CD4-positive, alpha-beta memory T cell (primary cell): ENCODE results near the gene CYTH1. TPM values are rescaled to one million over a fixed set of nuclear protein-coding genes. Genes with fewer than 3 reads are reported as not detected.

Experiments used
- CTCF ChIA-PET: fragments of 350-600 bp; sonication (Branson Sonifier 250); formaldehyde crosslinking; loops from one replicate; lab custom pipeline; 2021; ENCODE audit warnings: inconsistent platforms; ENCODE audit not compliant: partially characterized antibody; lab: Charles Lee
- POLR2A ChIA-PET: fragments of 350-600 bp; sonication (Branson Sonifier 250); formaldehyde crosslinking; loops from one replicate; lab custom pipeline; 2021; ENCODE audit not compliant: partially characterized antibody; lab: Charles Lee
- DNase-seq, 5 donors: peaks; one replicate each; pipeline versions ENCODE4 v3.0.0 to v3.0.0-alpha.2; 2020 to 2022; ENCODE audit warnings: mixed read lengths in 1 of 5
- H3K27ac ChIP-seq: one replicate; pipeline ENCODE4 v1.7.0; 2013; ENCODE audit warnings: low read depth, low read length
- H3K27me3 ChIP-seq: 2 replicates; pipeline ENCODE4 v1.7.0; 2013; ENCODE audit warnings: mild to moderate bottlenecking, low read length, moderate library complexity; ENCODE audit not compliant: insufficient read depth
- H3K36me3 ChIP-seq: 2 replicates; pipeline ENCODE4 v1.7.0; 2013; ENCODE audit warnings: mild to moderate bottlenecking, low read length, moderate library complexity; ENCODE audit not compliant: insufficient read depth
- H3K4me1 ChIP-seq: 2 replicates; pipeline ENCODE4 v1.7.0; 2013; ENCODE audit warnings: mild to moderate bottlenecking, low read length, moderate library complexity; ENCODE audit not compliant: insufficient read depth
- H3K4me3 ChIP-seq, 2 donors: one replicate each; pipeline ENCODE4 v1.7.0; 2013; ENCODE audit warnings: low read length in 2 of 2, mild to moderate bottlenecking in 1 of 2
- H3K9me3 ChIP-seq, 2 donors: one replicate each; pipeline ENCODE4 v1.7.0; 2013; ENCODE audit warnings: low read length in 2 of 2, control low read depth in 1 of 2; ENCODE audit not compliant: control insufficient read depth in 1 of 2
- H3K27ac Mint-ChIP-seq, 7 donors: one replicate each; pipeline ENCODE4 v1.8.0; 2020 to 2021; ENCODE audit warnings: mixed read lengths in 7 of 7, mild to moderate bottlenecking in 6 of 7, inconsistent platforms in 3 of 7, moderate library complexity in 3 of 7
- H3K27me3 Mint-ChIP-seq, 2 donors: one replicate each; pipeline ENCODE4 v1.8.0; 2020 to 2021; ENCODE audit warnings: mixed read lengths in 2 of 2
- H3K36me3 Mint-ChIP-seq, 2 donors: one replicate each; pipeline ENCODE4 v1.8.0; 2020 to 2021; ENCODE audit warnings: mixed read lengths in 2 of 2, inconsistent platforms in 1 of 2, mild to moderate bottlenecking in 1 of 2
- H3K4me1 Mint-ChIP-seq, 4 donors: one replicate each; pipeline ENCODE4 v1.8.0; 2020 to 2021; ENCODE audit warnings: mixed read lengths in 4 of 4, mild to moderate bottlenecking in 1 of 4
- H3K4me3 Mint-ChIP-seq, 8 donors: one replicate each; pipeline ENCODE4 v1.8.0; 2020 to 2021; ENCODE audit warnings: mixed read lengths in 8 of 8, mild to moderate bottlenecking in 7 of 8, moderate library complexity in 6 of 8, inconsistent platforms in 3 of 8
- H3K9me3 Mint-ChIP-seq, 8 donors: one replicate each; pipeline ENCODE4 v1.8.0; 2020 to 2021; ENCODE audit warnings: mixed read lengths in 8 of 8, mild to moderate bottlenecking in 5 of 8, inconsistent platforms in 3 of 8, moderate library complexity in 1 of 8
- intact Hi-C: fragments of 100-400 bp; cut with micrococcal nuclease; formaldehyde crosslinking; loops from one replicate; pipeline ENCODE4 v1.15.1; 2023
- polyA plus RNA-seq, 2 donors: library from polyadenylated mRNA; unstranded; fragments of 300-500 nt; fragmentation: Illumina TruSeq; gene quantifications; one replicate each; pipeline ENCODE4 v1.2.3, GENCODE V29; 2021
- total RNA-seq, 2 experiments: library from RNA; stranded (reverse); gene quantifications; one replicate each; pipeline ENCODE4 v1.2.3, GENCODE V29; 2021

The CYTH1 gene
- total and polyA plus RNA-seq, 4 experiments from 2014 or later, result 271 to 390 (median 375) TPM

GRCh38 chr17:78715000-78715771 is 66.9 kb downstream of the CYTH1 start:
- Histone ChIP-seq H3K9me3 (no peaks in the 10 kb centered on the region), H3K27me3 (no peaks in the 10 kb centered on the region), H3K4me3 (peak overlapping the region in 1 of 2 donors; percentile 33), H3K4me1 (peaks cover 96% of the 10 kb centered on the region), H3K36me3 (no peaks in the 10 kb centered on the region), H3K27ac (peak overlapping the region; percentile 29)
- peak overlapping the region; percentile 58 to 96 (median 90) for H3K27ac Mint-ChIP-seq
- H3K27me3 Mint-ChIP-seq, result no peaks in the 10 kb centered on the region
- peaks cover 3 to 28% of the 10 kb centered on the region in 2 donors for H3K36me3 Mint-ChIP-seq
- H3K9me3 Mint-ChIP-seq, result peaks cover 0 to 2% (median 0%) of the 10 kb centered on the region in 8 donors
- H3K4me3 Mint-ChIP-seq, result peak overlapping the region; percentile 39 to 87 (median 82)
- H3K4me1 Mint-ChIP-seq, result peaks cover 76 to 96% (median 86%) of the 10 kb centered on the region in 4 donors
- intact Hi-C loops, result no loop called here
- ChIA-PET CTCF (interaction anchor here (1.0 to 1.7 kb wide), 4 partner anchors 19 to 85 kb away, joined by 3 to 5 read pairs (median 4); no protein-coding TSS in a partner anchor), POLR2A (interaction anchor here (1.0 to 3.7 kb wide), 8 partner anchors 11 to 84 kb away, joined by 3 to 20 read pairs (median 6); no protein-coding TSS in a partner anchor)
- DNase-seq, result no peak

DNA sequence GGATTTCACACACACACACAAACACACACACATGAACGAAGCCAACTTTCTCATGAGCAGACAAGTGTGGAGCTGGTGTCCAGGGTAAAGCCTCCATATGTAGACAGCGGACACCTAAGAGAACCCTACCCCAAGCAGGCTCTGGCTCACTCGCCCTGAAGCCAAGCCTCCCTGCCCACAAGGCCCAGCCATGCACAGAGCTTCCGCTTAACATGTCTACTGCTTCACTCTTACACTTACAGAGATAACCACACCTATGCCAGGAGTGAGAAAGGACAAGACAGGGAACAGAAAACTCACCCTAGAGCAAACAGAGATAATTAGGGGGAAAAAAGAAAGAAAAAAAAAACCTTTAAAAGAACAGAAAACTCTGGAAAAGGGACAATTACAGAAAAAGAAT is 67.5 kb downstream of the CYTH1 start:
- peak overlapping the region; percentile 69 to 87 (median 80) for H3K4me3 Mint-ChIP-seq
- H3K27me3 Mint-ChIP-seq, result no peaks in the 10 kb centered on the region
- Histone ChIP-seq H3K9me3 (no peaks in the 10 kb centered on the region), H3K27me3 (no peaks in the 10 kb centered on the region), H3K4me3 (no peak overlapping the region), H3K4me1 (peaks cover 96% of the 10 kb centered on the region), H3K27ac (peak overlapping the region; percentile 32), H3K36me3 (no peaks in the 10 kb centered on the region)
- peaks cover 76 to 96% (median 86%) of the 10 kb centered on the region in 4 donors for H3K4me1 Mint-ChIP-seq
- H3K9me3 Mint-ChIP-seq, result peaks cover 0 to 2% (median 0%) of the 10 kb centered on the region in 8 donors
- POLR2A ChIA-PET, result interaction anchor here (0.6 to 3.7 kb wide), 6 partner anchors 8 to 66 kb away, joined by 3 to 20 read pairs (median 8); no protein-coding TSS in a partner anchor
- DNase-seq, result no peak
- peak overlapping the region; percentile 26 to 91 (median 86) for H3K27ac Mint-ChIP-seq
- H3K36me3 Mint-ChIP-seq, result peaks cover 3 to 33% of the 10 kb centered on the region in 2 donors
- CTCF ChIA-PET, result interaction anchor here (0.6 to 1.7 kb wide), 3 partner anchors 16 to 452 kb away, joined by 3 to 5 read pairs (median 3); no protein-coding TSS in a partner anchor
- intact Hi-C loops, result no loop called here

DNA sequence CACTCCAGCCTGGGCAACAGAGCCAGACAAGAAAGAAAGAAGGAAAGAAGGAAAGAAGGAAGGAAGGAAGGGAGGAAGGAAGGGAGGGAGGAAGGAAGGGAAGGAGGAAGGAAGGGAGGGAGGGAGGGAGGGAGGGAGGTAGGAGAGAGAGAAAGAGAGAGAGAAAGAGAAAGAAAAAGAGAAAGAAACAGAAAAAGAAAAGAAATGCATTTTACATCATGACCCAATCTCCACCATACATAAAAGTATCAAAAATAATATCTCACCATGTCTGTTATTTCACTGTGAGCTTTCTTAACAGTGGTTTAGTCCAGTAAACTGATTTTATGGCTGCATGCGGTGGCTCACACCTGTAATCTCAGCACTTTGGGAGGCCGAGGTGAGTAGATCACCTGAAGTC is 70.0 kb downstream of the CYTH1 start:
- H3K4me3 Mint-ChIP-seq, result peak overlapping the region in 5 of 8 donors; percentile 36 to 82 (median 46)
- H3K9me3 Mint-ChIP-seq, result peaks cover 0 to 2% (median 0%) of the 10 kb centered on the region in 8 donors
- CTCF ChIA-PET, result interaction anchor here (0.7 to 1.9 kb wide), 3 partner anchors 57 to 473 kb away, joined by 3 to 5 read pairs (median 4); no protein-coding TSS in a partner anchor
- no peak overlapping the region for H3K4me3 ChIP-seq
- no peaks in the 10 kb centered on the region for H3K9me3 ChIP-seq
- intact Hi-C loops, result no loop called here
- H3K4me1 Mint-ChIP-seq, result peaks cover 68 to 94% (median 79%) of the 10 kb centered on the region in 4 donors
- H3K27ac Mint-ChIP-seq, result peak overlapping the region; percentile 23 to 90 (median 79)
- DNase-seq, result no peak
- peaks cover 89% of the 10 kb centered on the region for H3K4me1 ChIP-seq
- no peak overlapping the region for H3K27ac ChIP-seq
- no peaks in the 10 kb centered on the region for H3K27me3 ChIP-seq
- POLR2A ChIA-PET, result no interaction called here
- H3K27me3 Mint-ChIP-seq, result no peaks in the 10 kb centered on the region
- H3K36me3 ChIP-seq, result peaks cover 21% of the 10 kb centered on the region
- peaks cover 20 to 47% of the 10 kb centered on the region in 2 donors for H3K36me3 Mint-ChIP-seq

DNA sequence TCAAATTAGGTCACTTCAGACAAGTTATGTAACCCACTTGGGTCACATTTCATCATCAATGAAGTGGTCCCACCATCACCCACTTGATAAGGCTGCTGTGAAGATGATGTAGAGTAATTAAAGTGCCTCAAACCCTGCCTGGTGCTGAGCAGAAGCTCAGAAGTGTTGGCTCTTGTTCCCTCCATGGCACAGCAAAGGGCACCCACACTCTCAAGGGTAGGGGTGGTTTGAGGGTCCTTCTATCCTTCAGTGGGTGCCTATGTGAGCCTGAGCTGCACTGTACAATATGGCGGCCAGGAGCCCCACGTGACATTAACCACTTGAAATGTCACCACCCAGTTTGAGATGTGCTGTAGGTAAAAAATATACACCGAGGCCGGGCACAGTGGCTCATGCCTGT is 71.5 kb downstream of the CYTH1 start:
- Mint-ChIP-seq H3K9me3 (peaks cover 0 to 2% (median 0%) of the 10 kb centered on the region in 8 donors), H3K27ac (peak overlapping the region; percentile 34 to 95 (median 91)), H3K36me3 (peaks cover 25 to 58% of the 10 kb centered on the region in 2 donors), H3K4me3 (peak overlapping the region; percentile 1 to 78 (median 39)), H3K4me1 (peaks cover 53 to 82% (median 66%) of the 10 kb centered on the region in 4 donors), H3K27me3 (no peaks in the 10 kb centered on the region)
- Histone ChIP-seq H3K4me3 (no peak overlapping the region), H3K27me3 (no peaks in the 10 kb centered on the region), H3K36me3 (peaks cover 35% of the 10 kb centered on the region), H3K9me3 (no peaks in the 10 kb centered on the region), H3K4me1 (peaks cover 75% of the 10 kb centered on the region), H3K27ac (peak overlapping the region; percentile 31)
- intact Hi-C loops, result no loop called here
- CTCF ChIA-PET, result interaction anchor here (0.8 to 4.5 kb wide), 10 partner anchors 11 to 132 kb away, joined by 3 to 24 read pairs (median 15); no protein-coding TSS in a partner anchor
- DNase-seq, result no peak
- POLR2A ChIA-PET, result interaction anchor here (0.7 to 4.1 kb wide), 8 partner anchors 12 to 108 kb away, joined by 3 to 23 read pairs (median 6); no protein-coding TSS in a partner anchor

DNA sequence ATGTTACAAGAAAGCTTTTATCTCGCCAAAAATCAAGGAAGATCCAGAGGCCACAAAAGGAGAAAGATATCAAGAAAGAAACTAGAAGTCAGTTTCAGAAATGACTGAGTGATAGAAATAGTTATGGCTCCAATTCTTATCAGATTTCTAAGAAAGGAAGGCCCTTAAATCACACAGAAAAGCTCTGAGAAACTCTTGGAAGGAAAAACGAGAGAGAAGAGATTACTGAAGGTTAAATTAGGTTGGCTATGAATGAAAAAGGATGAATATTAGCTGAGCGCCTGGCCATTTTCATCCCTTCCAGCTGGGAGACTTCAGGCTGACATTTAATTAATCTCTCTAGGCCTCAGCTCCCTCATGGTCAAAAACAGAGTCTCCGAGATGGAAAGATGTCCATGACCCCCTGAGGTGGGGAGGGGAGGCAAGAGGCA is 72.3 kb downstream of the CYTH1 start:
- ChIA-PET POLR2A (interaction anchor here (0.6 to 4.1 kb wide), 18 partner anchors 8 to 109 kb away, joined by 3 to 23 read pairs (median 4); no protein-coding TSS in a partner anchor), CTCF (interaction anchor here (0.8 to 4.5 kb wide), 25 partner anchors 8 to 461 kb away, joined by 3 to 24 read pairs (median 10); no protein-coding TSS in a partner anchor)
- no peaks in the 10 kb centered on the region for H3K27me3 ChIP-seq
- peak overlapping the region; percentile 31 for H3K27ac ChIP-seq
- peaks cover 43% of the 10 kb centered on the region for H3K36me3 ChIP-seq
- H3K4me3 Mint-ChIP-seq, result peak overlapping the region in 7 of 8 donors; percentile 11 to 78 (median 43)
- peak overlapping the region; percentile 83 to 95 (median 91) for H3K27ac Mint-ChIP-seq
- H3K9me3 ChIP-seq, result no peaks in the 10 kb centered on the region
- peaks cover 33 to 61% of the 10 kb centered on the region in 2 donors for H3K36me3 Mint-ChIP-seq
- no peak for DNase-seq
- H3K4me1 ChIP-seq, result peaks cover 67% of the 10 kb centered on the region
- intact Hi-C loops, result loop anchor here (1.0 to 5.0 kb wide), 3 partner anchors 39 to 262 kb away; no protein-coding TSS in a partner anchor
- H3K27me3 Mint-ChIP-seq, result no peaks in the 10 kb centered on the region
- no peaks in the 10 kb centered on the region for H3K9me3 Mint-ChIP-seq
- no peak overlapping the region for H3K4me3 ChIP-seq
- H3K4me1 Mint-ChIP-seq, result peaks cover 47 to 73% (median 61%) of the 10 kb centered on the region in 4 donors

DNA sequence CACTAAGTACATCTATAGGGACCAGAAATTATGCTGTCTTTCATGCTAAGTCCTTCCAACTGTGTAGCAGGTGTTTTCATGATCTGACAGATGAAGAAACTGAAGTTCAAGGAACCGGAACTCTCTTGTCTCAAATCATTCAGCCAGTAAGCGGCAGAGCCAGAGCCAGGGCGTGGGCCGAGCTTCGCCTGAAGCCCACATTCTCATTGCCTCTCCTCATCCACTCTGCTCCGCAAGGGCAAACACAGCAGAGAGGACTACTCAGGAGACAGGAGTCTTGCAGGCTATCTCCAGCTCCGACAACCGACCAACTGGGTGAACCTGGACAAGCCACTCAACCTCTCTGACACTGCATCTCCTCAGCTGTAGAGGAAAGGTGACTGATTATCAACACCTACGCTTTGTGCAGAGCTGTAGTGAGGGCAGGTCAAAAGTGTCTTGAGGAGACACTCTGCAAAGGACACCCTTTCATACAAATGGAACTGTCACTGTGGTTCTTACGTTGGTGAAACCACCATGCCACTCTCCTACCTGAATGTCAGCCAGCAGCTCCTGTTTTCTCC is 72.9 kb downstream of the CYTH1 start:
- peak overlapping the region; percentile 83 to 95 (median 91) for H3K27ac Mint-ChIP-seq
- Histone ChIP-seq H3K36me3 (peaks cover 49% of the 10 kb centered on the region), H3K27me3 (no peaks in the 10 kb centered on the region), H3K4me1 (peaks cover 61% of the 10 kb centered on the region), H3K27ac (peak overlapping the region; percentile 31), H3K9me3 (no peaks in the 10 kb centered on the region), H3K4me3 (peak overlapping the region in 1 of 2 donors; percentile 10)
- H3K9me3 Mint-ChIP-seq, result no peaks in the 10 kb centered on the region
- no peaks in the 10 kb centered on the region for H3K27me3 Mint-ChIP-seq
- intact Hi-C loops, result loop anchor here (1.0 to 5.0 kb wide), 3 partner anchors 40 to 262 kb away; no protein-coding TSS in a partner anchor
- peaks cover 41 to 68% (median 55%) of the 10 kb centered on the region in 4 donors for H3K4me1 Mint-ChIP-seq
- ChIA-PET CTCF (interaction anchor here (0.6 to 4.5 kb wide), 42 partner anchors 9 to 460 kb away, joined by 3 to 24 read pairs (median 6); no protein-coding TSS in a partner anchor), POLR2A (interaction anchor here (0.7 to 4.1 kb wide), 20 partner anchors 9 to 212 kb away, joined by 3 to 23 read pairs (median 5); no protein-coding TSS in a partner anchor)
- DNase-seq, result peak in 2 of 5 donors; percentile 21 to 37
- H3K36me3 Mint-ChIP-seq, result peaks cover 32 to 63% of the 10 kb centered on the region in 2 donors
- H3K4me3 Mint-ChIP-seq, result peak overlapping the region; percentile 11 to 78 (median 61)
